B cell (primary cell): ENCODE measurements around the gene GPR135.
A peak's percentile ranks its signal among the peaks of the same experiment; 100 is the strongest.

Source experiments
- CTCF ChIP-seq: fragments of 200-600 bp; IDR thresholded peaks from one replicate; pipeline ENCODE4 v1.8.0; 2022; ENCODE audit warnings: antibody characterized with exemption, mild to moderate bottlenecking
- EZH2 ChIP-seq: IDR thresholded peaks from 2 replicates; pipeline ENCODE4 v1.6.1; 2012; ENCODE audit warnings: borderline replicate concordance, low read depth, mild to moderate bottlenecking, moderate library complexity, low read length; ENCODE audit not compliant: insufficient read depth, poor library complexity, severe bottlenecking

GRCh38 chr14:59511916-59512575 lies 46.9 kb upstream of the GPR135 start:
- TF ChIP-seq EZH2 (no peak), CTCF (peak; percentile 39)
